ENCODE data around the gene NUDT6.
"Not testable (repeated sequence)": the region's sequence is repeated elsewhere in the genome, so short reads cannot be mapped to it uniquely, and the experiment has no call there.

NUDT6 gene

GRCh38 chr4:122921971-122922876 lies at the start of gene NUDT6:
TSS of gene NUDT6 (minus strand) at chr4:122922597. CDS start at chr4:122922572, 25 bp downstream.
- peak in 1 of 2 donors; percentile 54 for DNase-seq

- no peak for DNase-seq
These were observed 45.9 kb upstream of the NUDT6 start for GRCh38 chr4:122968227-122968812.

- DNase-seq = no peak
These were observed 44.8 kb upstream of the NUDT6 start for GRCh38 chr4:122967231-122967630.

- DNase-seq = no peak
These were observed 43.8 kb upstream of the NUDT6 start for GRCh38 chr4:122966201-122966600.

GRCh38 chr4:122963216-122963615 lies 40.8 kb upstream of the NUDT6 start:
- DNase-seq = no peak

GRCh38 chr4:122960611-122961000 lies 38.2 kb upstream of the NUDT6 start:
- no peak for DNase-seq

GRCh38 chr4:122959981-122960610 lies 37.7 kb upstream of the NUDT6 start:
- no peak for DNase-seq

- no peak for DNase-seq
These were observed 37.0 kb upstream of the NUDT6 start for GRCh38 chr4:122959441-122959840.

- no peak for DNase-seq
These were observed 36.1 kb upstream of the NUDT6 start for GRCh38 chr4:122958505-122958904.

- DNase-seq = no peak
These were observed 31.5 kb upstream of the NUDT6 start for GRCh38 chr4:122953924-122954323.

GRCh38 chr4:122952028-122952427 lies 29.6 kb upstream of the NUDT6 start:
- no peak for DNase-seq

GRCh38 chr4:122948671-122949070 lies 26.3 kb upstream of the NUDT6 start:
- DNase-seq = no peak

GRCh38 chr4:122946142-122946541 lies 23.7 kb upstream of the NUDT6 start:
- no peak for DNase-seq

- not testable (repeated sequence) for DNase-seq
These were observed 22.7 kb upstream of the NUDT6 start for GRCh38 chr4:122945136-122945535.

GRCh38 chr4:122932763-122933162 lies 10.4 kb upstream of the NUDT6 start:
- DNase-seq = no peak

GRCh38 chr4:122930862-122931261 lies 8.5 kb upstream of the NUDT6 start:
- DNase-seq = peak in 1 of 2 donors; percentile 29

GRCh38 chr4:122928930-122929329 lies 6.5 kb upstream of the NUDT6 start:
- DNase-seq = no peak

GRCh38 chr4:122922877-122923511 lies 597 bp upstream of the NUDT6 start:
- DNase-seq = peak; percentile 54 to 69

- DNase-seq = no peak
These were observed 1.1 kb downstream of the NUDT6 start for GRCh38 chr4:122921300-122921699.

- DNase-seq = no peak
These were observed 1.9 kb downstream of the NUDT6 start for GRCh38 chr4:122920473-122920872.

GRCh38 chr4:122917731-122918130 lies 4.7 kb downstream of the NUDT6 start:
- DNase-seq = no peak

- DNase-seq = no peak
These were observed 7.5 kb downstream of the NUDT6 start for GRCh38 chr4:122914938-122915337.

GRCh38 chr4:122914292-122914904 lies 8.0 kb downstream of the NUDT6 start:
- no peak for DNase-seq

All from bone marrow (tissue), 2 donors.